Dendritic cell treated with granulocyte-macrophage colony-stimulating factor and Interleukin-4, amounts not matched to agents 40 ng/mL and 50 ng/mL, for 4 days (primary cell): Measurements from ENCODE around the gene MEPCE.

Experiments
- H3K27ac Mint-ChIP-seq: one replicate; pipeline ENCODE4 v1.8.0; 2022; ENCODE audit warnings: mild to moderate bottlenecking, mixed read lengths
- H3K27me3 Mint-ChIP-seq: one replicate; pipeline ENCODE4 v1.8.0; 2022; ENCODE audit warnings: mild to moderate bottlenecking, mixed read lengths
- H3K36me3 Mint-ChIP-seq: one replicate; pipeline ENCODE4 v1.8.0; 2022; ENCODE audit warnings: low read depth, mixed read lengths
- H3K4me1 Mint-ChIP-seq: one replicate; pipeline ENCODE4 v1.8.0; 2022; ENCODE audit warnings: low read depth, mixed read lengths
- H3K4me3 Mint-ChIP-seq: one replicate; pipeline ENCODE4 v1.8.0; 2022; ENCODE audit warnings: mild to moderate bottlenecking, moderate library complexity, mixed read lengths
- H3K9me3 Mint-ChIP-seq: one replicate; pipeline ENCODE4 v1.8.0; 2022; ENCODE audit warnings: mixed read lengths
- intact Hi-C: fragments of 100-400 bp; cut with micrococcal nuclease; formaldehyde crosslinking; loops from one replicate; pipeline ENCODE4 v1.15.0; 2022

Gene MEPCE

DNA sequence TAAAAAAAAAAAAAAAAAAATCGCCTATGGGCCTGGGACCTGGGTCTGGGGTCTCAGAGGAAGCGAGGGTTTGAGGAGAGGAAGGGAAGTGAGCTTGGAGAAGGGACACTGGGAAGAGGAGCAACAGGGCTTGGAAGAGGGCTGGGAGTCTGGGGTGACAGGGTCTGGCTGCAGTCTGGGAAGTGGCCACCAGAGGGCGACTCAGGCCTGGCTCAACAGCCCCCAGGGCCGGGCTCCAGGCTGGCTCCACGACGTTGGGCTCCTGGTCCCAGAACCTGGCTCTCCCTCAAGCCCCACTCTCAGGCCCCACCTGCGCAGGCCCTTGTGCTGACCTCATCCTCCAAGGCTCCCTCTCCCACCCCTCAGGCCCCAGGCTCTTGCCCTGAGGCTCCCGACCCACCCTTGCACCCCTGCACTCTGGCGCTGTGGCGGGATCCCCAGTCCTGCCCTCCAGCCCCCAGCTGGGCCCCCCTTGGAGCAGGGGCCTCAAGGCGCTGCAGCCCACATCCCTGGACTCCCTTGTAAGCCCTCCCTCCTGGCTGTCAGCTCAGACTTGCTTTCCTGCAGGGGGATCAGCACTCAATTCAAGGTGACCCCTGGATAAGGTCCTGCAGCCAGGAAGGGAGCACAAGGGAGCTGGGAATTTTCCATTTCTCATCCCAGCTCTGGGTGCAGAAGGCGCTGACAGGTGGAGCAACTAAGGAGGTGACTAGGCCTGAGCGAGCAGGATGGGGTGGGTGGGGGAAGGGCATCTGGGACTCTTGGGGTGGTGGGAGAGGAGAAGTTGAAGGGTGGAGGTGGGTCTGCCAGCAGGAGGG, 39.8 kb downstream of the MEPCE start:
- peak overlapping the region; percentile 34 for H3K4me3 Mint-ChIP-seq
- H3K4me1 Mint-ChIP-seq: peaks cover 74% of the 10 kb centered on the region
- intact Hi-C loops: loop anchor here (1.0 to 10.0 kb wide), 3 partner anchors 14 to 235 kb away; partner anchors contain the start of genes NYAP1 and POP7
- H3K36me3 Mint-ChIP-seq: peaks cover 98% of the 10 kb centered on the region
- H3K27me3 Mint-ChIP-seq: no peaks in the 10 kb centered on the region
- H3K27ac Mint-ChIP-seq: no peak overlapping the region
- H3K9me3 Mint-ChIP-seq: no peaks in the 10 kb centered on the region

DNA sequence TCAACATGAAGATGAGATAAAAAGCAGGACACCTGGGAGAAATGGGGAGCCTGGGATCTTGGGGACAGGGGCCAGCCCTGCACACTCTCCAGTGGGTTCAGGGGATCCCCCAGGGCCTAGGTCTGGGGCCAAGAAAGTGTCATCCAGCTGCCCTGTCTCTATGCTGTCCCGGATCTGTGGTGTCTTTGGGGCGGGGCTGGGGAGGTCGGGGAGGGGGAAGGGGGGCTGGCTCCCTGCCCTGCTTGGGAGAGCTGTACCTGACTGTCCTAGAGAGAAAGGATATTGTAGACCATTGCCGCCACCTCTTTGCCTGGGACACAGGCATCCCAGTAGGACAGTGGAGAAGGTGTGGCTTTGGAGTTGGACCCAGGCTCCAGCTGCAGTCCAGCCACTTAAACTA, 41.4 kb downstream of the MEPCE start:
- Mint-ChIP-seq H3K4me3 (no peak overlapping the region), H3K9me3 (no peaks in the 10 kb centered on the region), H3K36me3 (peaks cover 100% of the 10 kb centered on the region), H3K27me3 (no peaks in the 10 kb centered on the region), H3K27ac (peak overlapping the region; percentile 22), H3K4me1 (peaks cover 89% of the 10 kb centered on the region)
- intact Hi-C loops: loop anchor here (10.0 kb wide), 1 partner anchor 234 kb away; the partner anchor contains the start of gene POP7

DNA sequence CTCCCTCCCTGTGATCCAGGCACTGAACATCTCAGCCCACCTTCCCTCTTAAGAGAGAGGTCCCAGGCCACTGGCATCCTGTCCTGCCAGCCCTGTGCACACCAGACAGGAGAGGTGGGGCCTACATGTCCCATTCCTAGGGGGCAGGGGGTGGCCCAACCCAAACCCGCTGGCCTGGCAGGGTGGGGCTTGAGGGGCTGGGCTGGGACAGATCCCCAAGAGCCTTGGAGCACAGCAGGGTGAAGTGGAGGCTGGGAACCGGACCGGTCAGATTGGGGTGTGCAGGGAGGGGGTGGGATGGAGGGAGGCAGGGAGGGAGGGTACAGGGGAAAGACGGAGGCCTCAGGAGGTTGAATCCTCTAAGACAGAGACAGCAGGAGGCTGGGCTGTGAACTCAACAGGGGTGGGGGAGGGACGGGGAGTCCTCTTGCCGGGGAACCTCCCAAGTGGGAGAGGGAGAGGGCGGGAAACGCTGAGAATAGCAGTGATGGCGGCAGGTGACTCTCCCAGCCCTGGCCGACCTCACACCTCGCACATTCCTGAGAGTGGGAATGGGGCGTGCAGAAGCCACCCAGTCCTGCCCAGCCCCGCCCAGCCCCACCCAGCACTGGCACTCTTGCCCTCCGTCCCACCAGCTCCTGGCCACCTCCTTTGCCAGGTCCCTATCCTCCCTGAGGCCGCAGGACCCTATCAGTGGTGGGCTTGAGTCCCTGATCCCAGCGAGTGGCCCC, 42.7 kb downstream of the MEPCE start:
- Mint-ChIP-seq H3K4me3 (peak overlapping the region; percentile 69), H3K27me3 (no peaks in the 10 kb centered on the region), H3K9me3 (no peaks in the 10 kb centered on the region), H3K4me1 (peaks cover 89% of the 10 kb centered on the region), H3K36me3 (peaks cover 100% of the 10 kb centered on the region), H3K27ac (peak overlapping the region; percentile 77)
- intact Hi-C loops: loop anchor here (10.0 kb wide), 1 partner anchor 233 kb away; the partner anchor contains the start of gene POP7

GRCh38 chr7:100472854-100473499, 43.3 kb downstream of the MEPCE start:
- intact Hi-C loops: loop anchor here (10.0 kb wide), 1 partner anchor 232 kb away; the partner anchor contains the start of gene POP7
- Mint-ChIP-seq H3K9me3 (no peaks in the 10 kb centered on the region), H3K4me1 (peaks cover 85% of the 10 kb centered on the region), H3K36me3 (peaks cover 100% of the 10 kb centered on the region), H3K4me3 (peak overlapping the region; percentile 69), H3K27me3 (no peaks in the 10 kb centered on the region), H3K27ac (peak overlapping the region; percentile 77)

DNA sequence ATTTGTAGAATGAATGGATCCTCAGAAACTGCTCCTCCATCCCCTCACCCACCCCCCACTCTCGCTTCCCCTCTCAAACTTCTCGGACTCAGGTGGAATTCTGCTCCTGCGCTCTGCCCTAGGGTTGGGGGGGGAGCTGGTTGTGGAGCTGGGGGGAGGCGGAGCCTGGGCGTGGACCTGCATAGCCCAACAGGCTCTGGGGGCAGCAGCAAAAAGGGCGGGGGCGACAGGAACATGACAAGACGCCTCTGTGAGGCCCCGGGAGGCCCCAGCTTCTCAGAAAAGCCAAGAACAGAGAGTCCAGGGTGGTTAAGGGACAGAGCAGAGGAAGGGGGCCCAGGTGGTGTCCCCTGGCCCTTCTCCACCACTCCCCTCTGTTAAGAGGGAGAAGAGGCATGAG, 45.9 kb downstream of the MEPCE start:
- Mint-ChIP-seq H3K36me3 (peaks cover 87% of the 10 kb centered on the region), H3K27ac (peak overlapping the region; percentile 77), H3K9me3 (no peaks in the 10 kb centered on the region), H3K27me3 (no peaks in the 10 kb centered on the region), H3K4me1 (peaks cover 66% of the 10 kb centered on the region), H3K4me3 (peak overlapping the region; percentile 99)
- intact Hi-C loops: loop anchor here (5.0 to 10.0 kb wide), 2 partner anchors 67 to 229 kb away; partner anchors contain the start of gene POP7

DNA sequence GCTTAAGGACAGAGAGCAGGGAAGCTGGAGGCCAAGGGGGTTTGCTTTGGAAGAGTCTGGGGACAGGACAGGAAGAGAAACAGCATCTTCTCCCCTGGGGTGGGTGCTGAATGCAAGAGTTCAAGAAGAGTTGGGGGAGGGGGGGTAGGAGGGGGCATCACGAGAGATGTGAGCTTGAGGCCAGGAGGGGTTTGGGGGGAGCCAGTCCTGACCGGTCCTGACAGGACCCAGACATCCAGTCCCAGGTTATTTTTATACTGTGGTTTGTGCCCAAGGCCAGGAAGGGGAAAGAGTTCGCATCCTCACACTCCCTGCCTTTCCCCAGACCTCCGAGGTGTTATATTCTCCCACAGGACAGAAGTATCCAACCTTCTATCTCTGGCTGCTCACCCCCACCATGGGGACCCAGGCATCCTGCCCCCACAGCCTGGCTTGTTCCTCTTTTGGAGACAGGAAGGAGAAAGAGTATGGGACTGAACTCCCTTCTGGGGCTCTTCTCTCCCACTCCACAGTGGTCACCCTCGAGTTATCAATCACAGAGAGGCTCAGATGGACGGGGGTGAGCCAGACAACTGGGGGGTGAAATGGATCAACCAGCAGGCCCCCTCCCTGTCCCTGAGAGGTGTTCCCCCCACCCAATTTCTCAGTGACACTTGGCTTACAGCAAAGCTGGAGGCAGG, 46.6 kb downstream of the MEPCE start:
- intact Hi-C loops: loop anchor here (5.0 to 10.0 kb wide), 2 partner anchors 66 to 229 kb away; partner anchors contain the start of gene POP7
- peak overlapping the region; percentile 99 for H3K4me3 Mint-ChIP-seq

GRCh38 chr7:100476903-100477870, 47.6 kb downstream of the MEPCE start:
- peaks cover 56% of the 10 kb centered on the region for H3K4me1 Mint-ChIP-seq
- H3K27me3 Mint-ChIP-seq: no peaks in the 10 kb centered on the region
- no peaks in the 10 kb centered on the region for H3K9me3 Mint-ChIP-seq
- peak overlapping the region; percentile 99 for H3K4me3 Mint-ChIP-seq
- intact Hi-C loops: loop anchor here (5.0 to 10.0 kb wide), 2 partner anchors 65 to 228 kb away; partner anchors contain the start of gene POP7
- H3K27ac Mint-ChIP-seq: peak overlapping the region; percentile 77
- peaks cover 71% of the 10 kb centered on the region for H3K36me3 Mint-ChIP-seq

More for the DNA sequence above, 46.6 kb downstream of the MEPCE start:
- Mint-ChIP-seq H3K9me3 (no peaks in the 10 kb centered on the region), H3K36me3 (peaks cover 80% of the 10 kb centered on the region), H3K4me1 (peaks cover 61% of the 10 kb centered on the region), H3K27ac (peak overlapping the region; percentile 77), H3K27me3 (no peaks in the 10 kb centered on the region)

DNA sequence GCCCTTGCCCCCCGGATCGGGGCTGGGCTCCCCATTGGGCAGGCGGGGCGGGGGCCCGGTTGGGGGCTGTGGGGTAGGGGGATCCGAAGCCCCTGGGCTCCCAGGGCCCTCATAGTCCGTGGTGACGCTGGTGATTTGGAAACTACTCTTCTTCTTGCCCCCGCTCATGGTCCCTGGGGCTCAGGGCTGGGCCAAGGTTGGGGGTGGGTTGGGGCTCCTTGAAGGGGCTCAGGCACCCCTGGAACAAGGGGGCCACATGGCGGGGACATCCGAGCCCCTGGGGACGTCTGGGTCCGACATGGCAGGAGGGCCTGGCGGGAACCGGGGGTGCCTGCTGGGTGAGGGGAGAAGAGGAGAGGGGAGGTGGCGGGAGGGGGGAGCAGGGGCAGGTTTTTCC, 48.2 kb downstream of the MEPCE start:
- Mint-ChIP-seq H3K27me3 (peaks cover 5% of the 10 kb centered on the region), H3K4me1 (peaks cover 58% of the 10 kb centered on the region), H3K27ac (peak overlapping the region; percentile 77), H3K9me3 (no peaks in the 10 kb centered on the region), H3K36me3 (peaks cover 64% of the 10 kb centered on the region), H3K4me3 (peak overlapping the region; percentile 99)
- intact Hi-C loops: loop anchor here (5.0 to 10.0 kb wide), 2 partner anchors 64 to 227 kb away; partner anchors contain the start of gene POP7

DNA sequence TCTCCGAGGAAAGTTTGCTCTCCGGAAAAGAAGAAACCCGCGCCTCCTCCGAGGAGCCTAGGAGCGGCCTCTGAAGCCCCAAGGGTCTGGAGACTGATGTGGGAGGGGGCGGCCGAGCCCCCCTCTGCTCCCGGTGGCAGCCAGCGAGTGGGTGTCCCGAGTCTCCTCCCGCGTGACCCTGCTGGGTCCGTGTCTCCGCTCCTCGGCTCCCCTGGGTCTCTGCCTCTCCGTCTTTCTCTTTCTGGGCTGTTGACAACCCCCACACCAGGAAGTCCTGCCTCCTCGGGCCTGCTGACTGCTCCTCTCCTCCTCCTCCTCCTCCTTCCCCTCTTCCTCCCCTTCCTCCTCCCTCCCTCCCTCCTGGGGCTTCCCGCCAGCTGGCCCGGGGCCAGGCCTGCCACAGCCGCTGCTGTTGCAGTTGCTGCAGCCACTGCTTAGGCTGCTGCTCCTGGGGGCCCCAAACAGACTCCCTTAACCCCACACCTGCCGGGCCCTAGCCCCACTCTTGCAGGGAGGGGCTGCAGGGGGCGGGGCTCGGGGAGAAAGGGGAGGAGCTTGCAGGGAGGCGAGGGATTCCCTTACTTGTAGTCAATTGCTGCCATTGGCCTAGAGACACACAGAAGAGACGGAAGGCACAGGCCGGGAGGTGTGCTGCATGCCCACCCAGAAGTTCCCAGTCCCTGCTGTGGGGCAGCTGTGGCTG, 49.5 kb downstream of the MEPCE start, which contains the start of gene TSC22D4:
TSS of gene TSC22D4 (minus strand) at position 257 of the 703 bp plus-strand sequence. CDS start 1,176 bp downstream, outside the sequence.
- peak within 1 kb of the TSS; percentile 99 for H3K4me3 Mint-ChIP-seq
- peaks cover 9% of the 10 kb centered on the region for H3K27me3 Mint-ChIP-seq
- H3K4me1 Mint-ChIP-seq: peaks cover 47% of the 10 kb centered on the region
- no peaks in the 10 kb centered on the region for H3K9me3 Mint-ChIP-seq
- H3K27ac Mint-ChIP-seq: peak within 1 kb of the TSS; percentile 77
- peaks cover 52% of the 10 kb centered on the region for H3K36me3 Mint-ChIP-seq
- intact Hi-C loops: loop anchor here (5.0 to 10.0 kb wide), 2 partner anchors 63 to 226 kb away; partner anchors contain the start of gene POP7

- H3K9me3 Mint-ChIP-seq: no peaks in the 10 kb centered on the region
- peaks cover 23% of the 10 kb centered on the region for H3K4me1 Mint-ChIP-seq
- peaks cover 28% of the 10 kb centered on the region for H3K36me3 Mint-ChIP-seq
- no peak overlapping the region for H3K27ac Mint-ChIP-seq
- H3K27me3 Mint-ChIP-seq: peaks cover 19% of the 10 kb centered on the region
- no peak overlapping the region for H3K4me3 Mint-ChIP-seq
- intact Hi-C loops: no loop called here
Observed at GRCh38 chr7:100481466-100481865, 51.8 kb downstream of the MEPCE start.

DNA sequence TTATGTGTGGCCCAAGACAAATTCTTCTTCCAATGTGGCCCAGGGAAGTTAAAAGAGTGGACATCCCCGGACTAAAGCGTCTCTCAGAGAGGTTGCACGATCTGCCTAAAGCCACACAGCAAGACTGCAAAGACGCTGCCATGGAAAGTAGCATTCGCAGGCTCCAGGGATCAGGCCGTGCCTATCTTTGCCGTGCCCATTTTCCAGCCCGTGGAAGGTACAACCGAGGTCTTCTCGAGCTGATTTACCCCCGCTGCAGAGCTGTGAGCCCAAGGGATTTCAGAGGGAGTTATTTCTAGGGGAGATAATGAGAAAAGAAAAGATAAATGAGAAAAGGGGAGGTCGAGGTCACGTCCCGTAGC, 53.1 kb downstream of the MEPCE start:
- intact Hi-C loops: loop anchor here (1.0 kb wide), 1 partner anchor 13 kb away; no protein-coding TSS in a partner anchor
- Mint-ChIP-seq H3K27me3 (peaks cover 23% of the 10 kb centered on the region), H3K4me3 (peak overlapping the region; percentile 77), H3K9me3 (no peaks in the 10 kb centered on the region), H3K36me3 (peaks cover 16% of the 10 kb centered on the region), H3K4me1 (peaks cover 17% of the 10 kb centered on the region), H3K27ac (peak overlapping the region; percentile 42)
